ENCODE data around the gene FCN1. TPM values are rescaled to one million over a fixed set of nuclear protein-coding genes. Genes with fewer than 3 reads are reported as not detected.

The FCN1 gene
- total and polyA plus RNA-seq, 10 donors, result 5.2 to 209 (median 44.9) TPM

- WGBS, 5 donors, result 87 to 96% (median 94%) methylated on average over 12 to 13 of the region's 13 CpGs; no CpG with 5 or more reads in 1 of the 5 donors
- intact Hi-C loops (cut with DNase I; ENCODE audit: low total_unique reads), result no loop called here
- Histone ChIP-seq H3K4me1 (peaks cover 0 to 9% (median 0%) of the 10 kb centered on the region in 6 donors), H3K9me3 (peaks cover 0 to 2% (median 0%) of the 10 kb centered on the region in 8 donors), H3K4me3 (no peak overlapping the region), H3K27ac (peak overlapping the region in 5 of 8 donors; percentile 74 to 82 (median 79)), H3K27me3 (replicated peaks in 1 of 7) (peaks cover 0 to 23% (median 0%) of the 10 kb centered on the region in 7 donors), H3K36me3 (no peaks in the 10 kb centered on the region)
- TF ChIP-seq CTCF (IDR thresholded peaks at IDR 0.05 in 8 of 11, conservative IDR thresholded peaks at IDR 0.05 in 3 of 11), result no peak
- no peak for TF ChIP-seq POLR2AphosphoS5 (IDR thresholded peaks at IDR 0.05)
- no peak for TF ChIP-seq POLR2A (IDR thresholded peaks at IDR 0.05)
- peak; percentile 51 for DNase-seq
Observed at GRCh38 chr9:134864821-134865190, 52.9 kb downstream of the FCN1 start.

GRCh38 chr9:134863941-134864820 is 53.5 kb downstream of the FCN1 start:
- WGBS, 5 donors, result 69 to 85% (median 80%) methylated on average over 27 to 28 of the region's 28 CpGs
- Histone ChIP-seq H3K4me3 (no peak overlapping the region), H3K27ac (peak overlapping the region; percentile 27 to 82 (median 76)), H3K36me3 (no peaks in the 10 kb centered on the region), H3K4me1 (peaks cover 0 to 9% (median 0%) of the 10 kb centered on the region in 6 donors), H3K9me3 (peaks cover 0 to 3% (median 0%) of the 10 kb centered on the region in 8 donors), H3K27me3 (replicated peaks in 1 of 7) (peaks cover 0 to 21% (median 0%) of the 10 kb centered on the region in 7 donors)
- intact Hi-C loops (cut with DNase I; ENCODE audit: low total_unique reads), result no loop called here
- peak; percentile 75 for DNase-seq
- TF ChIP-seq POLR2A (IDR thresholded peaks at IDR 0.05), result no peak
- TF ChIP-seq CTCF (IDR thresholded peaks at IDR 0.05 in 8 of 11, conservative IDR thresholded peaks at IDR 0.05 in 3 of 11), result no peak
- TF ChIP-seq POLR2AphosphoS5 (IDR thresholded peaks at IDR 0.05), result peak in 2 of 3 donors; percentile 53 to 59

GRCh38 chr9:134863306-134863902 is 54.3 kb downstream of the FCN1 start:
- H3K27me3 ChIP-seq (replicated peaks in 1 of 7), result peaks cover 0 to 24% (median 0%) of the 10 kb centered on the region in 7 donors
- no peak for TF ChIP-seq POLR2AphosphoS5 (IDR thresholded peaks at IDR 0.05)
- TF ChIP-seq CTCF (IDR thresholded peaks at IDR 0.05 in 8 of 11, conservative IDR thresholded peaks at IDR 0.05 in 3 of 11), result no peak
- TF ChIP-seq POLR2A (IDR thresholded peaks at IDR 0.05), result no peak
- peaks cover 0 to 9% (median 0%) of the 10 kb centered on the region in 6 donors for H3K4me1 ChIP-seq
- no peak overlapping the region for H3K4me3 ChIP-seq
- 85 to 95% (median 86%) methylated on average over 16 of the region's 16 CpGs for WGBS, 5 donors
- no peaks in the 10 kb centered on the region for H3K36me3 ChIP-seq
- peak; percentile 68 for DNase-seq
- peaks cover 0 to 3% (median 0%) of the 10 kb centered on the region in 8 donors for H3K9me3 ChIP-seq
- intact Hi-C loops (cut with DNase I; ENCODE audit: low total_unique reads), result no loop called here
- peak overlapping the region in 6 of 8 donors; percentile 66 to 82 (median 78) for H3K27ac ChIP-seq

All from spleen (tissue), 11 donors.